Rectal smooth muscle tissue (tissue), 1 donor: ENCODE results near the gene PURA.

ENCODE experiments used
- H3K27ac ChIP-seq: one replicate; pipeline ENCODE4 v1.7.0; 2013; ENCODE audit warnings: low read depth, low read length, inconsistent platforms
- H3K27me3 ChIP-seq: one replicate; pipeline ENCODE4 v1.7.0; 2013; ENCODE audit warnings: low read length; ENCODE audit not compliant: control insufficient read depth, insufficient read depth
- H3K36me3 ChIP-seq: one replicate; pipeline ENCODE4 v1.7.0; 2013; ENCODE audit warnings: low read length; ENCODE audit not compliant: control insufficient read depth, insufficient read depth
- H3K4me1 ChIP-seq: one replicate; pipeline ENCODE4 v1.7.0; 2013; ENCODE audit warnings: low read length; ENCODE audit not compliant: control insufficient read depth, insufficient read depth
- H3K4me3 ChIP-seq: one replicate; pipeline ENCODE4 v1.7.0; 2013; ENCODE audit warnings: low read length
- H3K9ac ChIP-seq: one replicate; pipeline ENCODE4 v1.7.0; 2013; ENCODE audit warnings: low read length

The PURA gene

DNA sequence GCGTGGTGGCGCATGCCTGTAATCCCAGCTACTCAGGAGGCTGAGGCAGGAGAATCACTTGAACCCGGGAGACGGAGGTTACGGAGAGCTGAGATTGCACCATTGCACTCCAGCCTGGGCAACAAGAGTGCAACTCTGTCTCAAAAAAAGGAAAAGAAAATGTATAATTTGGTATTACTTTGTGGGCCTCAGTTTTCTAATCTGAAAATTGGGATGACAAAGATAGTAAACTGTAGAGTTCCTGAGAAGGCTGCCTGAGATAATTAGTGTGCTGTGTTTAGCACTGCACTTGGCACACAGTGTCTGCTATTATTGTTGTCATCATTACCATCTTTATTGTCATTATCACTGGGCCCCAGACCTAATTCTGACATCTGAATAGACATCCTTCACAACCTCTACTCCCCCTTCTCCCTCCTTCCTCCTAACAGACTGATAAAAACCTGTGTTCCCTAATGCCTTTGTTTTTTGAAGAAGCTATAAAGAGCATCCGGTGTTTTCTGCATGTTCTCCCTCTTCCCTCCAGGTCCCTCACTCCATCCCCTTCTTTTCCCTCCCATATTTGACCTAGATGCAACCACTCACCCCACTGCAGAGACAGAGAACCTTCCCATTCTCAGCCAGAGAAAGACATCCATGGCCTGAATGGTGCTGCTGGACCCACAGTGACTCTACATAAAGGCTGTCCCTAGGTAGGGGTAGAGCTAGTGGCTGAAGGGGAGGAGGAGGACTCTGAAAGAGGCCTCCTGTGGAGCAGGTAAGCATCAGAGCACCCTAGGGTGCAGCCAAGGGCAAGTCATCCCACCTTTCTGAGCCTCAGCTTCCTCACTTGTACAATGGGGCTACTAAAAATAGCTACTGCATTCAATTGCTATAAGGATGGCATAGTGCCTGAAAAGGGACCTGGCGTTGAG lies 45.4 kb downstream of the PURA start:
- no peaks in the 10 kb centered on the region for H3K27me3 ChIP-seq
- H3K9ac ChIP-seq: no peak overlapping the region
- H3K4me3 ChIP-seq: no peak overlapping the region
- no peaks in the 10 kb centered on the region for H3K36me3 ChIP-seq
- no peak overlapping the region for H3K27ac ChIP-seq
- H3K4me1 ChIP-seq: peaks cover 3% of the 10 kb centered on the region

DNA sequence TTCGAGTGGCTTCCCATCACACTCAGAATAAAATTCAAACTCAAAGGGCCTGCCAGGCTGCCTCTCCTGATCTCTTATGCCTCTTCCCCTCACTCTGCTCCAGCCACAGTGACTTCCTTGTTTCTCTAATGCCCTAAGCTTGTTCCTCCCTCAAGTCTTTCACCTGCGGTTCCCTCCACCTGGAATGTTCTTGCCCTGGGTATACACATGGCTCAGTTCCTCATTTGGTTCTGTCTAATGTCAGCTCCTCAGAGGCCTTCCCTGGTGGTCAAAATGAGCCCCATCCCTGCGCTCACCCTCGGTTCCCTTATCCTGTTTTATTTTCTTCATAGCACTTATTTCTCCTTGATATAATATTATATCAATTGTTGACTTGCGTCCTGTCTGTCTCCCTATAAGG lies 48.4 kb downstream of the PURA start:
- Histone ChIP-seq H3K36me3 (no peaks in the 10 kb centered on the region), H3K4me1 (no peaks in the 10 kb centered on the region), H3K9ac (no peak overlapping the region), H3K27ac (no peak overlapping the region), H3K27me3 (no peaks in the 10 kb centered on the region), H3K4me3 (no peak overlapping the region)

DNA sequence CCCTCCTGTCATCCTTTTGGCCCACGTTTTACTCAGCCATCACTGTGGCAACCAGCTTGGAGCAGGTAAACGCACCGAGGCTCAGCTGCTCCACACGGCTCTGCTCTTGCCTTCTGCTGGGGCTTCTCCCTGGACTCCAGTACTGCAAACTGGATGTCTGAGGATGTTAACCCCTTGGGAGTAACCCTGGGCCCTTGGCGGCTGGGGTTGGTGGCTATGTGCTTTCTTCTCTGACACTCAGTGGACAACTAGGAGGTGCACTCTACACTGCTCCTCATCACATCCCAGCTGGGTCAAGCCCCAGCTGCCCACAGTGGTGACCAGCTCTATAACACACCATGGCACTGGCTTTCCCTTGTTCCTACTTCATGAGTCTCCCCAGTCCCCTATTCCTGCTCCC lies 48.9 kb downstream of the PURA start:
- H3K36me3 ChIP-seq: no peaks in the 10 kb centered on the region
- no peak overlapping the region for H3K27ac ChIP-seq
- H3K4me1 ChIP-seq: no peaks in the 10 kb centered on the region
- no peak overlapping the region for H3K9ac ChIP-seq
- no peaks in the 10 kb centered on the region for H3K27me3 ChIP-seq
- no peak overlapping the region for H3K4me3 ChIP-seq

DNA sequence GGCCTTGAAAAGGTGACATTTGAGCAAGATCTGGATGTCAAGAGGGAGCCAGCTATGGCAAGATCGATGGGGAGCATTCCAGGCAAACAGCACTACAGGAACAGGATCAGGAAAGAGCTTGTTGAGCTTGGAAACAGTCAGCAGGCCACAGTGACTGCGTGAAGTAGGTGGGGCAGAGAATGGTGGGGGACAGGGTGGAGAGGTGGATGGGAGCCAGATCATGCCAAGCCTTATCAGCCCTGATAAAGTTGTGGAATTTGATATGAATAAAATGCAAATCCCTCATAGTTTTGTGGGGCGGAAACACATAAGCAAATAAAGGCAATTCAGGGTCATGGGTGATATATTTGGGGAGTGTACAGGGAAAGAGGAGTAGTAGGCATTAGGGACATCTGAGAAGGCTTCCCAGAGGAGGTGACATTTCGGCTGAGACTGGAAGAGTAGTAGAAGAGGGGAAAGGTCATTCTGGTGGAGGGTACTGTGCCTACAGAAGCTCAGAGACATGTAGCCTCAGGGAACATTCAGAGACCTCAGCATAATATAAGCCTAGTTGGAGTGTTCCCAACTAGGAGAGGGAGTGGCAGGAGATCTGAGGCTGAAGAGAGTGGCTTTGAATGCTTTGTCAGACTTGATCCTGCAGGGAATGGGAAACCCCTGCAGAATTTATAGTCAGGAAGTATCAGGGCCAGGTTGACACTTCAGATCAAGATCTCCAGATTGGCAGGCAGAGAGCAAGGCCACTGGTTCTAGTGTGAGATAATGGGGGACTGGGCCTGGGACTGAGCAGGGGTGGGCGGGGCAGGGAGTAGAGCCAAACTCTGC lies 51.4 kb downstream of the PURA start:
- H3K9ac ChIP-seq: no peak overlapping the region
- no peak overlapping the region for H3K27ac ChIP-seq
- H3K27me3 ChIP-seq: no peaks in the 10 kb centered on the region
- no peaks in the 10 kb centered on the region for H3K4me1 ChIP-seq
- no peaks in the 10 kb centered on the region for H3K36me3 ChIP-seq
- no peak overlapping the region for H3K4me3 ChIP-seq

DNA sequence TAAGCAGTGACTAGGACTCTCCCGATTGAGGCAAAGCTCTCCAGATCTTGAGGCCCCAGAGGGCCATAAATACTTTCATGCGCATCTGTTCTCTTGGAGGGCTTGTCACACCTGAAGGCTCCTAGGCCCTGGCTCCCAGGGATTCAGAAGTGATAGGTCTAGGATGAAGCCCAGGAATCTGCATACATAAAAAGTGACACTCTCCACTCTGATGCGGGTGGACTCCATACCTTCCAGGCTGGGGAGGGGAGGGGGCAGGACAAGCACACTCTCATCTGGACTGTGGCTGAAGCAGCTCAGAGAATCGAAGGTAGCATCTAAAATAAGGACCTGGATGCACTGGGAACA lies 52.0 kb downstream of the PURA start:
- Histone ChIP-seq H3K4me3 (no peak overlapping the region), H3K27me3 (no peaks in the 10 kb centered on the region), H3K9ac (no peak overlapping the region), H3K4me1 (no peaks in the 10 kb centered on the region), H3K36me3 (no peaks in the 10 kb centered on the region), H3K27ac (no peak overlapping the region)

DNA sequence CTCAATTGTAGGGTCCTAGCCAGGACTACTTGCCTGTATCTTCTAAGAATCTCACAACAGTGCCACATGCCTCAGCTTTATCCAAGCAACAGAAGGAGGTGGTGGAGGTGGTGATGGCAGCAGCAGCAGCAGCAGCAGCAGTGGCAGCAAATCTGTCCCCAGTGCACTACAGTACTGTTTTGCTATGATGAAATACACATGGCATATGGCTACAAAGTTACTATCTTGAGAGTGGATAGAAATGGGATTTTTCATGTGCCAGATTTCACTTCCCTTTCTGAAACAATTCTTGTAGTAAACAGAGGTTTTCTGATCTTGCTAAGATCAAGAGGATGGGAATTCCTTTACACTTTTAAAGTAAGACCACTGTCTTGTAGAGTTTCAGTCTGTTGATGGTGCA lies 53.0 kb downstream of the PURA start:
- Histone ChIP-seq H3K27ac (no peak overlapping the region), H3K9ac (no peak overlapping the region), H3K4me1 (no peaks in the 10 kb centered on the region)

DNA sequence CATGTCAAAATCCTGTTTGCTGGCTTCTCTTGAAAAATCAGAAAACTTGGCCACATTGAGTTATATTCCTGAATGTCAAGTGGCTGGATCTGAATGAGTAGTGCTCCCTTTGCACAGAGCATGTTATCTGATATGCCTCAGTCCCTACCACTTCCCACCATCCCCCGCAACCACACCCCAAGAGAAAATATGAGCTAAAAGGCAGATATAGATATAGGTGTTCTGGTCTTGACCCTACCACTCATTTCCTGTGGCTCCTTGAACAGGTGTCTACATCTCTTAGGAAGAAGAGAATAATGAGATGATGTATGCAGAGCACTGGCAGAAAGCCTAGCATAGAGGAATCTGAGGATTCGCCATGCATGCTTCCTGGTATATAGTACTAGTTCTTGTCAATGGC lies 54.5 kb downstream of the PURA start:
- Histone ChIP-seq H3K9ac (no peak overlapping the region), H3K4me1 (no peaks in the 10 kb centered on the region), H3K27ac (no peak overlapping the region), H3K27me3 (no peaks in the 10 kb centered on the region), H3K4me3 (no peak overlapping the region), H3K36me3 (no peaks in the 10 kb centered on the region)

More for the DNA sequence above, 53.0 kb downstream of the PURA start:
- H3K4me3 ChIP-seq: no peak overlapping the region
- no peaks in the 10 kb centered on the region for H3K36me3 ChIP-seq
- no peaks in the 10 kb centered on the region for H3K27me3 ChIP-seq

DNA sequence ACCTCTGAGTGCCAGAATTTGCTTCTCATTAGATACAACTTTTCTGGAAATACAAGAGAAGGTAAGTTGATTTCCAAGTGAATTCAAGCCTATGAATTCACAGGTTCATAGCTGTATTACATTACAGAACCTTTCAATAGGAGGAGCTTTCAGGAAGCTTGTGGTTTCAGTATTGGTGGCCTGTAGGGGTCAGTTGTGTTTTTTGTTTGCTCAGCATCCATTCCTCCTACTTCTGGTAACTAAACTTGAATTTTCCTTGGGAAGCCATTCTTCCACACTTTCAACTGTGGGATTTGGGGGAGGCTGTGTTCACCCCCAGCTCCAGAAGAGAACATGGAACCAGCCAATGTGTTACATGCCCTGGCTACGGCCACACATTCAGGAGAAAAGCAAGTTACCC lies 55.5 kb downstream of the PURA start:
- no peak overlapping the region for H3K4me3 ChIP-seq
- no peak overlapping the region for H3K27ac ChIP-seq
- no peaks in the 10 kb centered on the region for H3K4me1 ChIP-seq
- H3K27me3 ChIP-seq: no peaks in the 10 kb centered on the region
- no peak overlapping the region for H3K9ac ChIP-seq
- H3K36me3 ChIP-seq: no peaks in the 10 kb centered on the region

DNA sequence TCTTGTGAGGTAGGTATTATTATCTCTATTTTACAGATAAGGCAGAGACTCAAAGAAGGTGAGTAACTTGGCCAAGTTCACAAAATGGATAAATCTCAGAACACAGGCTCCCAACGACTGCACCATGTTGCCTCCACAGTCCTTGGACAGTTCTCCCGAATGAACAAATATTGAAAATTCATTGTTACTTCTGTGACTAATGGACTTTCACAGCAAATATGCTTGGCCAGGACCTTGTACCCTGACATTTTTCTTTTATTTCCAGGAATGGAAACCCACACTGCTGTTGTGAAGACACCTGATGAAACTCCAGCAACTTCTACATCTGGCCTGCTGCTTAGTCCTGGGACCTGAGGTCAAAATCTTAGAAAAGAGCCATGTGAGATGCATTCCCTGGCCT lies 58.6 kb downstream of the PURA start:
- H3K27me3 ChIP-seq: no peaks in the 10 kb centered on the region
- no peak overlapping the region for H3K27ac ChIP-seq
- H3K4me3 ChIP-seq: no peak overlapping the region
- H3K36me3 ChIP-seq: no peaks in the 10 kb centered on the region
- no peak overlapping the region for H3K9ac ChIP-seq
- peaks cover 4% of the 10 kb centered on the region for H3K4me1 ChIP-seq

DNA sequence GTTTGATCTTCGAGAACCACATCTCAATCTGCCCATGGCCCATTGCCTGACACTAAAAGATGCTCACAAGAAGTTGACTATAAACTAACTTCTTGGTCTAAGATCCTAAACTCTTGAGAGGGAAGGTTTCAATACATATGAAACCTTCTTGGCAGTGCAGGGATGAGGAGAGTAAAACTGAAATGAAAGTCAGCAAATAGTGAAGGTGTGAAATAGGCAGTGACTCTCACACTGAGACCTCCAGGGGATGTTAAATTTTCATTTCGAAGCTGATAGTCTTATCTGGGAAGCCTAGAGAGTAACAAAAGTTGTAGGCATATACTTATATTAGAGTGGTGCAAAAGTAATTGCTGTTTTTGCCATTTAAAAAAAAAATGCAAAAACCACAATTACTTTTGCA lies 60.1 kb downstream of the PURA start:
- no peak overlapping the region for H3K27ac ChIP-seq
- peaks cover 4% of the 10 kb centered on the region for H3K4me1 ChIP-seq
- H3K9ac ChIP-seq: no peak overlapping the region
- H3K4me3 ChIP-seq: no peak overlapping the region
- H3K27me3 ChIP-seq: no peaks in the 10 kb centered on the region
- H3K36me3 ChIP-seq: no peaks in the 10 kb centered on the region

DNA sequence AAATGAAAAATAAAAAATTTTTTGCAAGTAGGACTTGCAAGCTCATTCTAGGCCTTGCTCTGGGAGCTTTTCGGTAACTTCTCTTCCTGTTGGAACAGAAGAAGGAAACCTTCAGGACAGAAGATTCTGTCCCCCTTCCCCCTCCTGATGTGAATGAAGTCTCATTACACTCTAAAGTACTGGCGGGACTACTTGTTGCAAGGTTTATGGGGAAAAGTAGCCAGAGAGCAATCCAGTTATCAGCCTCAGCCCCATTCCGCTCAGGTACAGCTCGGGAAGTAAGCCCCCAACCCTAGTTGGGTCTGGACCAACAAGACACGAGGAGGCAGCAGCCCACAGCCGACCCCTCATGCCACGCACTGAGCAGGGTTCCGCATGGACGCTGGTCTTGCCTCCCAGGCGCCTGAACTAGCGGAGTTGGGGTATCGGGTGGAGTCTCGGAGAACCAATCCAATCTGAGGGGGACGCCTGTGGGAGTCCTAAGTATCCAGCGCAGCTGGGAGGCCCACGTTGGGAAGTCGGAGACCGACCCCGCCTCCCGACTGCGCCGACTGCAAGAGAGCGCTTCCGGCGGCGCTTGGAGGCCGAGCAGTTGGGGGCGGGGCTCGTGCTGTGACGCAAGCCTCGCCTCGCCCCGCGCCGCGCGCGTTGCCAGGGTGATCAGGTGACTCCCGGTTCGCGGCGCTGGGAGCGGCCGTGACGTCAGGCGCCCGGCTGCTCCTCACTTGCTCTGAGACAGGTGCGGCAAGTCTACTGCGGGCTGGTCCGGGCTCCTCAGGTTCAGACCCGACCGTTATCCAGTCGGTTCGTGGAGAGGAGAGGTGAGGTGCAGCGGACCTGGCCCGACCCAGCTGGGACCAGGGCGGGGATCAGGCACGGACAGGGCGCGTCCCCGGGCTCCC lies 60.8 kb downstream of the PURA start, which contains the start of gene CYSTM1:
Gene CYSTM1, plus strand, starts transcription at position 724 of the 902 bp plus-strand sequence. CDS start 19,278 bp downstream, outside the sequence.
- peak within 1 kb of the TSS; percentile 91 for H3K27ac ChIP-seq
- H3K9ac ChIP-seq: peak within 1 kb of the TSS; percentile 87
- H3K27me3 ChIP-seq: no peaks in the 10 kb centered on the region
- no peaks in the 10 kb centered on the region for H3K36me3 ChIP-seq
- peaks cover 4% of the 10 kb centered on the region for H3K4me1 ChIP-seq
- H3K4me3 ChIP-seq: peak within 1 kb of the TSS; percentile 88
